IPS-NIHi7 (cell line): ENCODE data around the gene GPX2.
"Not testable (repeated sequence)": the region's sequence is repeated elsewhere in the genome, so short reads cannot be mapped to it uniquely, and the experiment has no call there.

Experiments used
- DNase-seq: peaks from one replicate; pipeline ENCODE4 v3.0.0; 2012; ENCODE audit warnings: mixed read lengths; ENCODE audit errors: extremely low spot score

The GPX2 gene

GRCh38 chr14:64914237-64915028, 28.1 kb downstream of the GPX2 start, which contains the start of gene CHURC1:
TSS of gene CHURC1 (plus strand) at chr14:64914455. CDS start at chr14:64914496, 41 bp downstream.
- peak; percentile 97 for DNase-seq

- DNase-seq = not testable (repeated sequence)
Observed at GRCh38 chr14:64913477-64913876, 29.1 kb downstream of the GPX2 start.

GRCh38 chr14:64912261-64912660, 30.3 kb downstream of the GPX2 start:
- no peak for DNase-seq

GRCh38 chr14:64910847-64911495, 31.6 kb downstream of the GPX2 start:
- DNase-seq = peak; percentile 20

- no peak for DNase-seq
Observed at GRCh38 chr14:64906022-64906421, 36.5 kb downstream of the GPX2 start.

- no peak for DNase-seq
Observed at GRCh38 chr14:64899958-64900357, 42.6 kb downstream of the GPX2 start.

GRCh38 chr14:64891839-64892375, 50.6 kb downstream of the GPX2 start:
- peak; percentile 47 for DNase-seq

GRCh38 chr14:64891173-64891838, 51.2 kb downstream of the GPX2 start:
- no peak for DNase-seq

- DNase-seq = no peak
Observed at GRCh38 chr14:64889352-64889751, 53.2 kb downstream of the GPX2 start.
